ENCODE measurements around the gene CNIH3. TPM values are rescaled to one million over a fixed set of nuclear protein-coding genes. Genes with fewer than 3 reads are reported as not detected.

CNIH3 gene
- total RNA-seq, 1 donor from 2014 or later: 1.3 TPM

- intact Hi-C loops (cut with micrococcal nuclease): no loop called here
Measured at GRCh38 chr1:224640018-224640417, 23.9 kb downstream of the CNIH3 start.

DNA sequence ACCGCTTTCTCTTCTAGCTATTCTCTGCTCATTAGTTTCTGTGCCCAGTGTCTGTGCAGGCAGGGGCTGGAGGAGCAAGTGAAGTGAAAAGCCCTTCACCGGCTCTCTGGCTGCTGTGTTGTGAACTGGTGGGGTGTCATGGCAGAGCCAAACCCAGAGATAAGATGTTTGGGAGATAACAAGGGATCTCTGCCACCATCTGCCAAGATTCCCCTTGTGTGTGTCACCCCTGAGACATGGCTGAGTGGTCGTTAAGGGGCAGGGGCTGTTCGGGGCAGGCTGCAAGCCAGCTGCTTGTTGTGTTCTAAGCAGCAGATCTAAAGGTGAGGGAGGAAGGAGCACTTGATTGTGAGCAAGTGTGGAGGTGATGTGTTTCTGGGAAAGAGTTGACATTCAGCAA lies 24.5 kb downstream of the CNIH3 start:
- intact Hi-C loops (cut with micrococcal nuclease): no loop called here

- intact Hi-C loops (cut with micrococcal nuclease): no loop called here
Measured at GRCh38 chr1:224641030-224641429, 24.9 kb downstream of the CNIH3 start.

DNA sequence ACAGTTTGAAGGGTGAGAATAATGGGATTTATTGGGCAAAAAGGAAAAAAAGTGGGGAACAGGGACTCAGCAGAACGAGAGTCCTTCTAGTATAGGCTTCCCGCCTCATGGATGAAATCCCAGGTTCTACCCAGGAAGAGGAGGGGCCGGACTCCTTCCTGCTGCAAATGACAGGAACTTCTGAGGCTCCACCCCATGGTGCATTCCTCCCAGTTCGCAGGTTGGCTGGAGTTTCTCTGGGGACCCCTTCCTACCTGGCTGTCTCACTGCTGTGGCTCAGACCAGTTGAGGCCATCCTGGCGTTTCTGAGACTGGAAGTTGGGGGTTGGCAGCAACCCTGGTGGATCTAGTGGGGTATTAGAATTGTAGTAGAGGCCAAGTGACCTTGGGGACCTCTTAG lies 27.5 kb downstream of the CNIH3 start:
- intact Hi-C loops (cut with micrococcal nuclease): loop anchor here (1.0 to 2.0 kb wide), 4 partner anchors 19 to 279 kb away; no protein-coding TSS in a partner anchor

- intact Hi-C loops (cut with micrococcal nuclease): loop anchor here (1.0 to 2.0 kb wide), 4 partner anchors 20 to 278 kb away; no protein-coding TSS in a partner anchor
Measured at GRCh38 chr1:224644553-224645154, 28.5 kb downstream of the CNIH3 start.

DNA sequence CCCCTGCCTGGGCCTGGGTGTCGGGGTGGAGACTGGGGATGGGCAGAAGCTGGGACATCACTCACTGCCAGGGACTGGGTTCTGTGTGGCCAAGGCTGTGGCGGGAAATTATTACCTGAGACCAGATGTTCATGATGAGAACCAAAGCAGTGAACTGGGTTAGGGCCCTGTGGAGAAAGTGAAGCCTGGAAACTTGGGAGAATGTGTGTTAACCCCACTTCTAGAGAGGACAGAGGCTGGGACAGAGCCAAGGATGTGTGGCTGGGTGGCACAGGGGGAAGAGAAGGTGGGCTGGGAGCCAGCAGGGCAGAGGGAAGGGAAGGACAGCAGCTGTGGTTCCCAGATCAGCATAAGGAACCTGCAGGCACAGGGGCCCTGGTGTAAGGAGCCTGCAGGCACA lies 31.3 kb downstream of the CNIH3 start:
- intact Hi-C loops (cut with micrococcal nuclease): no loop called here

DNA sequence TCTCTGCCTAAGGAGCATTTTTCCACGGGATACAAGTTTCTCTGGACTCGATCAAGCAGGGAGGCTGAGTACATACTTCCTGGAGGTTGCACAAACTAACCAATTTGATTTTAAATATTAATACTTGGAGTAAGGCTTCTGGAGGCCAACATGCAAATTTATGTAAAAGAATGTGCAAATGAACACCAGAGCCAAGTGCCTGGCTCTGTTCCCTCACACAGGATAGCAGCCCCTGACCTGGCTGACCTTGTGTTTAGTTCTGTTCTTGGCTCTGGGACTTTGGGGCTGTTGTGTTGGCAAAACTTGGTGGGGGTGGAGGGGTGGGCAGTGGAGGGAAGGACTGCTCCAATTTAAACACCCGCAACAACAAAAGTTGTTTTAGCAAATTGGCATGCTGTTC lies 34.2 kb downstream of the CNIH3 start:
- intact Hi-C loops (cut with micrococcal nuclease): no loop called here

GRCh38 chr1:224651188-224651587 lies 35.1 kb downstream of the CNIH3 start:
- intact Hi-C loops (cut with micrococcal nuclease): no loop called here

- intact Hi-C loops (cut with micrococcal nuclease): no loop called here
Measured at GRCh38 chr1:224656392-224656791, 40.3 kb downstream of the CNIH3 start.

DNA sequence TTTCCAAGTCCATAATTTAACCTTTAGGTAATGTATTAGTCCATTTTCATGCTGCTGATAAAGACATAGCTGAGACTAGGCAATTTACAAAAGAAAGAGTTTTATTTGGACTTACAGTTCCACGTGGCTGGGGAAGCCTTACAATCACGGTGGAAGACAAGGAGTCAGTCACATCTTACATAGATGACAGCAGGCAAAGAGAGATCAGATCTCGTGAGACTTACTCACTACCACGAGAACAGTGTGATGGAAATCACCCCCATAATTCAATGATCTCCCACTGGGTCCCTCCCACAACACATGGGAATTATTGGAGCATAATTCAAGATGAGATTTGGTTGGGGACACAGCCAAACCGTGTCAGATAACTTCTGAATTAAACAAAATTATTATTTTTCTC lies 44.0 kb downstream of the CNIH3 start:
- intact Hi-C loops (cut with micrococcal nuclease): no loop called here

- intact Hi-C loops (cut with micrococcal nuclease): no loop called here
Measured at GRCh38 chr1:224662870-224663269, 46.8 kb downstream of the CNIH3 start.

- intact Hi-C loops (cut with micrococcal nuclease): no loop called here
Measured at GRCh38 chr1:224665016-224665415, 48.9 kb downstream of the CNIH3 start.

DNA sequence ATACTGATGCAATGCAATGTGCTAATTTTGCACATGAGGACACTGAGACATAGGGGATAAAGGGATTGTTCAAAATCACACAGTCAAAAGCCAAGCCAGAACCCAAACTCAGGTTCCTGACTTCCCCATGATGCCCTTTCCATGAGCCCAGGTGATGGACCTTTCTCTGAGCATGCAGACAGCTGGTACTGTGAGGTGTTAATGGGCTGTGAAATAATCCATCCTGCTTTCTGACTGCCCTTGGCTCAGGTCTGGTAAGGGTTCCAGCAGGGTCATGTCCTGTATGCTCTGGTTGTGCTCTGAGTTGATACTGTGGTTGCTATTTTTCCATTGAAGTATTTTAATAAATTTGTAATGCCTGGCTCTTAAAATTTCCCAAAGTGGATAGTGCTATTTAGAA lies 50.0 kb downstream of the CNIH3 start:
- intact Hi-C loops (cut with micrococcal nuclease): no loop called here

GRCh38 chr1:224666913-224667312 lies 50.8 kb downstream of the CNIH3 start:
- intact Hi-C loops (cut with micrococcal nuclease): no loop called here

- intact Hi-C loops (cut with micrococcal nuclease): no loop called here
Measured at GRCh38 chr1:224668984-224669383, 52.9 kb downstream of the CNIH3 start.

- intact Hi-C loops (cut with micrococcal nuclease): no loop called here
Measured at GRCh38 chr1:224669403-224669802, 53.3 kb downstream of the CNIH3 start.

DNA sequence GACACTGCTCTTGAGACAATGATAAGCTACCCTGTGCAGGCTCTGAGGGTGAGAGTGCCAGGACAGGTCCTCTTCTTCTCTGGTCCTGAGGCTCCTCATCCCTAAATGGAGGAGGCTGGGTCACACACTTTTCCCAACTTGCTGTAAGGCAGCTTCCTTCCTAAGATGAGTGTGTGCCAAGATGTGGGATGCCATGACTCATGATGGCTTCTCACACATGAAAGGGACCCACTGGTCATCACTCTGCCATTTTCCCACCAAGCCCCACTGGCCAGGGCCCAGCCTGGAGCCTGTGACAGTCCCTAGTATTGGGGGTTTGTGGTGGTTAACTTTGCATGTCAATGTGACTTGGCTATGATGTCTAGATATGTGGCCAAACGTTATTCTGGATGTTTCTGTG lies 54.4 kb downstream of the CNIH3 start:
- intact Hi-C loops (cut with micrococcal nuclease): no loop called here

DNA sequence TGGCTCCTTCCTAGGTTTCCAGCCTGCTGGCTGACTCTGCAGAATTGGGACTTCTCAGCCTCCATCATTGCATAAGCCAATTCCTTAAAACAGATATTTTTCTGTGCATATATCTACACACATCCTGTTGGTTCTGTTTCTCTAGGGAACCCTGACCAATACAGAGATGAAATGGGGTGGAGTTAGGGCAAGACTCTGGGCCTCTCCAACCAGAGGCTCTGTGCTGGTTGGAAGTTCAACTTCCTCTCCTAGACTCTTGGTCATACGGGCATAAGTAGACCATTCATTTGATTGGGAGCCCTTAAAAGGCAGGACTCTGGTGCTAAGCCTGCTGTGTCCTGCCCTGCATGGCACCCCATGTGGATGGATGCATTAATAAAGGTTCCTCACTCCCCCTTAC lies 55.0 kb downstream of the CNIH3 start:
- intact Hi-C loops (cut with micrococcal nuclease): no loop called here

DNA sequence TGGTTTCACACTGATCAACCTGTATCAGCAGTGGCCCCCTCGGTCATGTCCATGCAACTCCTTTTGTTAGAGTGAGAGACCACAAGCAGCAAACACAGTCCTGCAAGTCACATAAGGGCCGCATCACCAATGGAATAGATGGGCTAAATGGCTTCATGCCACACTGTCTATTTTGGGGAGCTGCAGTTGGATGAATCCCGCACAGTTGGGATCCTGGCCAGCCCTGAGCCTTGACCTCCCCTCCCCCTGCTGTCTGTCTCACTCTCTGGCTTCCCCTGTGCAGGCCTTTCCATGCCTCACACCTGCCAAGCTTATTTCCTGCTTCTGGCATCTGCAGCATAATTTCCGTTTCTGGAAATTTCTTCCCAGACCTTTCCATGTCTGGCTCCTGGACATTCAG lies 57.0 kb downstream of the CNIH3 start:
- intact Hi-C loops (cut with micrococcal nuclease): no loop called here

DNA sequence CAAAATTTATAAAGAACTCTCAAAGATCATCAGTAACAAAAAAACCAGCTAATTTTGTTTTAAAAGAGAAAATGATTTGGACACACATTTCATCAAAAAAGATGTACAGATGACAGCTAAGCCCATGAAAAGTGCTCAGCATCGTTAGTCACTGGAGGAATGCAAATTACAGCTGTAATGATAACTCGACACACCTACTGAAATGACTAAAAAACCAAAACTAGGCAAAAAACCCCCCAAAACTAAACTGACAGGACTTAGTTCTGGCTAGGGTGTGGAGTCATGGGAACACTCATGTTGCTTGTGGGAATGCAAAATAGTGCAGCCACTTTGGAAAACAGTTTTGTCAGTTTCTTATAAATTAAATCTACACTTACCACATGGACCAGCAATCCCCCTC lies 59.5 kb downstream of the CNIH3 start:
- intact Hi-C loops (cut with micrococcal nuclease): no loop called here

GRCh38 chr1:224676551-224676950 lies 60.4 kb downstream of the CNIH3 start:
- intact Hi-C loops (cut with micrococcal nuclease): no loop called here

DNA sequence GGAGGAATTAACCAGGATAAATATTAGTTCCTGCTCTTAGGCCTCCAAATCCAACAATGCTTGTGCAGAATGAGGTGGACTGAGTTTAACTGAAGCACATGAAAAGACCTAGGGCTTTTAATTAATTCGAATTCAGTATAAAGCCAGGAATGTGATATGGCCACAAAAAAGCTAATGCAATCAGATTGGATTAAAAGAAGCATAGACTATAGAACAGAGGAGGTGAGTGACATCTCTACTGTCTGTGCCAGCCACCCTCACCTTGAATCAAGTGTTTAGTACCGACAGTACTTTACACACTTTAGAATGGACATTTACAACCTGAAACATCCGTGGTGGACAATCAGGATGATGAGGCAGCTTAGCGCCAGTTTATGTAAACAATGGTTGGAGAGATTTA lies 62.1 kb downstream of the CNIH3 start:
- intact Hi-C loops (cut with micrococcal nuclease): no loop called here

- intact Hi-C loops (cut with micrococcal nuclease): no loop called here
Measured at GRCh38 chr1:224679606-224680005, 63.5 kb downstream of the CNIH3 start.

DNA sequence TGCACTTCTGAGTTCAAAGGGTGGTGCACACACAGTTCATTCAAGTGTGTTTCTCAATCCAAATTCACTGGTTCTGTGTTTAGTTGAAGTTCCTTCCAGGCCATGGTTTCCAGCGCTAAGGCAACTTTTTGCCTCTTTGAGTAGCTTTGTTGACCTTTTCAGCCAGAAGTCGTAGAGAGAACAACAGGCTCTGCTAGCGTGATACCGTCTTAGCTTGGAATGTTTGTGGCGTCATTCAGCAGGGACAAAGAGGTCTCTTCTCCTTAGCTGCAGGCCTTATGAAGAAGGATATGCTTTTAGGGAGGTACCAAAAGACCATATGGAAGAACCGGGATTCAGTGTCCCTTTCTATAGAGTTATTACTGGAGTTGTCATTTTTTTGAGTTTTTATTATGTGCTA lies 65.7 kb downstream of the CNIH3 start:
- intact Hi-C loops (cut with micrococcal nuclease): no loop called here

Data from T-helper 1 cell treated with Interleukin-12 subunit alpha and Interleukin-12 subunit beta and Interleukin-4 antibody, amounts not matched to agents 30 ng/mL and 1 ng/mL, for 36 hours (primary cell).